Astrocyte (in vitro differentiated cells and primary cell): ENCODE data around the gene ITFG1. TPM values are rescaled to one million over a fixed set of nuclear protein-coding genes. Genes with fewer than 3 reads are reported as not detected.
A peak's percentile ranks its signal among the peaks of the same experiment; 100 is the strongest.

Experiments used
- DNase-seq: peaks from one replicate; pipeline ENCODE4 v3.0.0-alpha.2; 2010; ENCODE audit warnings: low read depth
- FAIRE-seq: peaks from 2 replicates; lab custom pipeline; 2011; peaks lifted over from hg19 to GRCh38; lab: Jason Lieb, UNC
- H2AFZ ChIP-seq: 2 replicates; pipeline ENCODE4 v1.6.0; 2012; ENCODE audit warnings: low read depth, low read length, inconsistent platforms
- H3K27ac ChIP-seq: 2 replicates; pipeline ENCODE4 v1.5.1; 2011; ENCODE audit warnings: low read depth, low read length, inconsistent platforms
- H3K27me3 ChIP-seq: 2 replicates; pipeline ENCODE4 v1.6.0; 2011; ENCODE audit warnings: low read length, inconsistent platforms; ENCODE audit not compliant: insufficient read depth
- H3K36me3 ChIP-seq: 2 replicates; pipeline ENCODE4 v1.5.1; 2011; ENCODE audit warnings: low read length, inconsistent platforms; ENCODE audit not compliant: insufficient read depth
- H3K4me1 ChIP-seq: 2 replicates; pipeline ENCODE4 v1.5.1; 2011; ENCODE audit warnings: low read length, inconsistent platforms; ENCODE audit not compliant: insufficient read depth
- H3K4me2 ChIP-seq: 2 replicates; pipeline ENCODE4 v1.6.0; 2012; ENCODE audit warnings: low read length, inconsistent platforms
- H3K4me3 ChIP-seq: 2 replicates; pipeline ENCODE4 v1.5.1; 2011; ENCODE audit warnings: low read depth, mild to moderate bottlenecking, low read length, inconsistent platforms; ENCODE audit not compliant: insufficient read depth
- H3K79me2 ChIP-seq: 2 replicates; pipeline ENCODE4 v1.6.0; 2012; ENCODE audit warnings: mild to moderate bottlenecking, low read length, inconsistent platforms; ENCODE audit not compliant: insufficient read depth
- H3K9ac ChIP-seq: 2 replicates; pipeline ENCODE4 v1.6.0; 2012; ENCODE audit warnings: mild to moderate bottlenecking, low read length, inconsistent platforms
- H3K9me3 ChIP-seq: 2 replicates; pipeline ENCODE4 v1.5.1; 2012; ENCODE audit warnings: low read depth, mild to moderate bottlenecking, low read length, inconsistent platforms; ENCODE audit not compliant: insufficient read depth
- H4K20me1 ChIP-seq: 2 replicates; pipeline ENCODE4 v1.6.0; 2012; ENCODE audit warnings: low read length, inconsistent platforms; ENCODE audit not compliant: insufficient read depth
- H3K27ac Mint-ChIP-seq: one replicate; pipeline ENCODE4 v1.8.0; 2021; ENCODE audit warnings: mild to moderate bottlenecking, mixed read lengths; ENCODE audit not compliant: unreplicated experiment
- H3K27me3 Mint-ChIP-seq: one replicate; pipeline ENCODE4 v1.8.0; 2021; ENCODE audit warnings: low read depth, mixed read lengths; ENCODE audit not compliant: unreplicated experiment
- H3K36me3 Mint-ChIP-seq: one replicate; pipeline ENCODE4 v1.8.0; 2021; ENCODE audit warnings: low read depth, mixed read lengths; ENCODE audit not compliant: unreplicated experiment
- H3K4me1 Mint-ChIP-seq: one replicate; pipeline ENCODE4 v1.8.0; 2021; ENCODE audit warnings: low read depth, mixed read lengths; ENCODE audit not compliant: unreplicated experiment
- H3K4me3 Mint-ChIP-seq: one replicate; pipeline ENCODE4 v1.8.0; 2021; ENCODE audit warnings: mild to moderate bottlenecking, moderate library complexity, mixed read lengths; ENCODE audit not compliant: unreplicated experiment
- H3K9me3 Mint-ChIP-seq: one replicate; pipeline ENCODE4 v1.8.0; 2021; ENCODE audit warnings: mild to moderate bottlenecking, mixed read lengths; ENCODE audit not compliant: unreplicated experiment
- CTCF ChIP-seq: IDR thresholded peaks from 2 replicates; pipeline ENCODE4 v1.5.1; 2011; ENCODE audit warnings: low read depth, mild to moderate bottlenecking, inconsistent platforms, low read length, moderate library complexity; ENCODE audit not compliant: insufficient read depth
- EZH2 ChIP-seq: IDR thresholded peaks from 2 replicates; pipeline ENCODE4 v1.6.1; 2012; ENCODE audit warnings: mild to moderate bottlenecking, low read length, inconsistent platforms; ENCODE audit not compliant: insufficient read depth
- total RNA-seq: library from RNA; stranded (reverse); gene quantifications from 2 replicates; pipeline ENCODE4 v1.2.1, GENCODE V29; 2021

ITFG1 gene
- total RNA-seq, 1 donor from 2014 or later: 52.7 TPM

GRCh38 chr16:47258874-47259461 lies 201.9 kb downstream of the ITFG1 start:
- Histone ChIP-seq H3K9ac (no peak overlapping the region), H3K4me1 (no peaks in the 10 kb centered on the region), H2AFZ (no peak overlapping the region), H3K27ac (no peak overlapping the region), H3K4me3 (no peak overlapping the region), H3K27me3 (no peaks in the 10 kb centered on the region), H4K20me1 (no peaks in the 10 kb centered on the region), H3K36me3 (no peaks in the 10 kb centered on the region), H3K9me3 (no peaks in the 10 kb centered on the region), H3K4me2 (no peak overlapping the region), H3K79me2 (no peaks in the 10 kb centered on the region)
- DNase-seq (no peak), FAIRE-seq (no peak)
- peak; percentile 68 for TF ChIP-seq CTCF
- no peak for TF ChIP-seq EZH2
- Mint-ChIP-seq H3K9me3 (no peaks in the 10 kb centered on the region), H3K4me3 (no peak overlapping the region), H3K4me1 (no peaks in the 10 kb centered on the region), H3K27ac (no peak overlapping the region), H3K27me3 (no peaks in the 10 kb centered on the region), H3K36me3 (peaks cover 4% of the 10 kb centered on the region)

- no peak for FAIRE-seq
- H3K79me2 ChIP-seq: no peaks in the 10 kb centered on the region
Measured at GRCh38 chr16:47254756-47255155, 206.1 kb downstream of the ITFG1 start.

More at GRCh38 chr16:47254756-47255155, 206.1 kb downstream of the ITFG1 start:
- Histone ChIP-seq H2AFZ (no peak overlapping the region), H3K36me3 (no peaks in the 10 kb centered on the region), H3K27ac (no peak overlapping the region), H3K4me3 (no peak overlapping the region), H3K27me3 (no peaks in the 10 kb centered on the region), H3K4me2 (no peak overlapping the region), H3K9me3 (no peaks in the 10 kb centered on the region), H3K4me1 (no peaks in the 10 kb centered on the region), H4K20me1 (no peaks in the 10 kb centered on the region), H3K9ac (no peak overlapping the region)
- DNase-seq: no peak
- Mint-ChIP-seq H3K27ac (no peak overlapping the region), H3K36me3 (peaks cover 4% of the 10 kb centered on the region), H3K4me3 (no peak overlapping the region), H3K4me1 (peaks cover 1% of the 10 kb centered on the region), H3K27me3 (no peaks in the 10 kb centered on the region), H3K9me3 (no peaks in the 10 kb centered on the region)
- TF ChIP-seq CTCF: no peak
- TF ChIP-seq EZH2: no peak
